Loucy (cell line): Measurements from ENCODE around the gene MRPL52.

Source experiments
- H2AFZ ChIP-seq: fragments of 200-600 bp; sonication (generic); 2 replicates; pipeline ENCODE4 v1.6.0; 2016; ENCODE audit warnings: antibody characterized with exemption, mild to moderate bottlenecking, low read length, moderate library complexity
- H3F3A ChIP-seq: fragments of 200-600 bp; 2 replicates; pipeline ENCODE4 v1.6.0; 2016; ENCODE audit warnings: antibody characterized with exemption, low read depth, mild to moderate bottlenecking
- H3K27me3 ChIP-seq: fragments of 200-600 bp; sonication (generic); 2 replicates; pipeline ENCODE4 v1.6.1; 2014; ENCODE audit warnings: low read length, mild to moderate bottlenecking; ENCODE audit not compliant: insufficient read depth, poor library complexity, severe bottlenecking
- H3K36me3 ChIP-seq: fragments of 200-600 bp; sonication (generic); 2 replicates; pipeline ENCODE4 v1.6.1; 2016; ENCODE audit warnings: low read length; ENCODE audit not compliant: insufficient read depth
- H3K4me1 ChIP-seq: fragments of 200-600 bp; sonication (generic); 2 replicates; pipeline ENCODE4 v1.5.1; 2014; ENCODE audit warnings: low read length, mild to moderate bottlenecking; ENCODE audit not compliant: insufficient read depth, poor library complexity, severe bottlenecking
- H3K4me2 ChIP-seq: fragments of 200-600 bp; sonication (generic); 2 replicates; pipeline ENCODE4 v1.6.0; 2014; ENCODE audit warnings: antibody characterized with exemption, low read length, low read depth, mild to moderate bottlenecking; ENCODE audit not compliant: poor library complexity, severe bottlenecking
- H3K4me3 ChIP-seq: fragments of 200-600 bp; sonication (generic); 2 replicates; pipeline ENCODE4 v1.5.1; 2014; ENCODE audit warnings: low read length, mild to moderate bottlenecking, mixed read lengths; ENCODE audit not compliant: poor library complexity, severe bottlenecking
- H3K79me2 ChIP-seq: fragments of 200-600 bp; sonication (generic); 2 replicates; pipeline ENCODE4 v1.6.1; 2014; ENCODE audit warnings: low read length; ENCODE audit not compliant: insufficient read depth
- H3K9ac ChIP-seq: fragments of 200-600 bp; sonication (generic); 2 replicates; pipeline ENCODE4 v1.6.0; 2014; ENCODE audit warnings: mild to moderate bottlenecking, low read depth, low read length, moderate library complexity; ENCODE audit not compliant: poor library complexity, severe bottlenecking
- H3K9me2 ChIP-seq: fragments of 200-600 bp; sonication (generic); replicated peaks from 2 replicates; pipeline ENCODE4 v1.6.1; 2016; ENCODE audit warnings: low read depth, low read length, mixed read lengths
- H3K9me3 ChIP-seq: fragments of 200-600 bp; sonication (generic); 2 replicates; pipeline ENCODE4 v1.6.1; 2014; ENCODE audit warnings: mild to moderate bottlenecking, antibody characterized with exemption, low read length, low read depth; ENCODE audit not compliant: insufficient read depth
- H4K20me1 ChIP-seq: fragments of 200-600 bp; sonication (generic); 2 replicates; pipeline ENCODE4 v1.6.0; 2014; ENCODE audit warnings: antibody characterized with exemption, low read length, mild to moderate bottlenecking; ENCODE audit not compliant: insufficient read depth, poor library complexity, severe bottlenecking
- CTCF ChIP-seq: fragments of 200-600 bp; sonication (generic); conservative IDR thresholded peaks from 2 replicates; pipeline ENCODE4 v1.5.1; 2014; ENCODE audit warnings: mild to moderate bottlenecking, antibody characterized with exemption, low read length
- EZH2phosphoT487 ChIP-seq: fragments of 200-600 bp; IDR thresholded peaks from 2 replicates; pipeline ENCODE4 v1.6.1; 2018; ENCODE audit warnings: antibody characterized with exemption, mild to moderate bottlenecking, moderate library complexity, borderline replicate concordance

The MRPL52 gene

DNA sequence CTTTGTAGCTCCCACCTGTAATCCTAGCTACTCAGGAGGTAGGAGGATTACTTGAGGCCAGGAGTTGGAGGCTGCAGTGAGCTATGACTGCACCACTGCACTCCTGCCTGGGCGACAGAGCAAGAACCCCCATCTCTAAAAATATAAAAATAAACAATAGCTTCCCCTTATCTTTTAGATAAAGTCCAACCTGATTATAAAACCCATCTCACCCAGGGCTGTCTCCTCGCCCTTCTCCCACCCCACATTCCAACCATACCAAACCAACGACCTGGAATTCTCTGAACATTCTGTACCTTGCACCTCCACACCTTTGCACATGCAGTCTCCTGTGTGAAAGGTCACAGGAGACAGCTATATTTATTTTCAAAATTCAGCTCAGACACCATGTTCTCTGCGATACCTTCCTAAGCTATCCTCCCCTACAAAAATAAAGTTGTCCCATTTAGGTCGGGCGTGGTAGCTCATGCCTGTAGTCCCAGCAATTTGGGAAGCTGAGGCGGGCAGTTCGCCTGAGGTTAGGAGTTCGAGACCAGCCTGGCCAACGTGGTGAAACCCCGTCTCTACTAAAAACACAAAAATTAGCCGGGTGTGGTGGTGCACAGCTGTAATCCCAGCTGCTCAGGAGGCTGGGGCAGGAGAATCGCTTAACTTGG is 22.1 kb upstream of the MRPL52 start:
- H3K27me3 ChIP-seq = no peaks in the 10 kb centered on the region
- no peak overlapping the region for H3K9ac ChIP-seq
- H3K4me3 ChIP-seq = no peak overlapping the region
- H3K9me3 ChIP-seq = no peaks in the 10 kb centered on the region
- H4K20me1 ChIP-seq = no peaks in the 10 kb centered on the region
- no peak overlapping the region for H2AFZ ChIP-seq
- no peaks in the 10 kb centered on the region for H3K4me1 ChIP-seq
- no peak for TF ChIP-seq CTCF
- no peak for TF ChIP-seq EZH2phosphoT487
- no peaks in the 10 kb centered on the region for H3F3A ChIP-seq
- H3K4me2 ChIP-seq = no peak overlapping the region
- H3K9me2 ChIP-seq = no peaks in the 10 kb centered on the region
- no peaks in the 10 kb centered on the region for H3K36me3 ChIP-seq
- no peaks in the 10 kb centered on the region for H3K79me2 ChIP-seq

- Histone ChIP-seq H3K9ac (no peak overlapping the region), H3K27me3 (no peaks in the 10 kb centered on the region), H2AFZ (no peak overlapping the region), H3K4me3 (no peak overlapping the region), H3K9me2 (no peaks in the 10 kb centered on the region), H3K4me2 (no peak overlapping the region), H3F3A (no peaks in the 10 kb centered on the region), H3K9me3 (no peaks in the 10 kb centered on the region), H3K79me2 (no peaks in the 10 kb centered on the region), H3K36me3 (no peaks in the 10 kb centered on the region), H4K20me1 (no peaks in the 10 kb centered on the region), H3K4me1 (no peaks in the 10 kb centered on the region)
- TF ChIP-seq EZH2phosphoT487 (no peak), CTCF (no peak)
These were observed 21.1 kb upstream of the MRPL52 start for GRCh38 chr14:22808388-22809209.

DNA sequence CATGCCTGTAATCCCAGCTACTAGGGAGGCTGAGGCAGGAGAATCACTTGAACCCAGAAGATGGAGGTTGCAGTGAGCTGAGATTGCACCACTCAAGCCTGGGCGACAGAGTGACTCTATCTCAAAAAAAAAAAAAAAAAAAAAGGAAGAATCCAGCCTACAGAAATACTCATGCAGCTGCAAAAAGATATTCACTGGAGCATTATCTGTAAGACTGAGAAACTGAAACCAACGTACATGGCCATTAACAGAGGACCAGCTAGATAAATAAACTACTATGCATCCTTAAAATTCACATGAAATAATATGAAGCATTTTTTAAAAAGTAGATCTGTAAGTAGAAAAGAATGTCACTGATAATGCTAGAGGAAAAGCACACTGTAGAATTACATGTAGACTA is 18.0 kb upstream of the MRPL52 start:
- TF ChIP-seq EZH2phosphoT487 (no peak), CTCF (no peak)
- H3F3A ChIP-seq = no peaks in the 10 kb centered on the region
- H3K9me2 ChIP-seq = no peaks in the 10 kb centered on the region
- no peaks in the 10 kb centered on the region for H4K20me1 ChIP-seq
- no peaks in the 10 kb centered on the region for H3K79me2 ChIP-seq
- H3K27me3 ChIP-seq = no peaks in the 10 kb centered on the region
- H3K4me3 ChIP-seq = no peak overlapping the region
- H3K4me1 ChIP-seq = peaks cover 9% of the 10 kb centered on the region
- H3K4me2 ChIP-seq = no peak overlapping the region
- H3K9ac ChIP-seq = no peak overlapping the region
- H2AFZ ChIP-seq = no peak overlapping the region
- no peaks in the 10 kb centered on the region for H3K9me3 ChIP-seq
- no peaks in the 10 kb centered on the region for H3K36me3 ChIP-seq
